HL-60 (cell line): ENCODE results near the gene C16orf90.

Source experiments
- DNase-seq, 2 experiments: peaks; one replicate each; pipeline ENCODE4 v3.0.0-alpha.2; 2010 to 2020; ENCODE audit warnings: low read depth in 1 of 2, low spot score in 1 of 2
- H3K27ac ChIP-seq: fragments of 250-450 bp; sonication (Bioruptor Pico); replicated peaks from 2 replicates; pipeline ENCODE4 v1.5.1; 2020; ENCODE audit warnings: mild to moderate bottlenecking, moderate library complexity
- H3K27me3 ChIP-seq: fragments of 250-450 bp; sonication (Bioruptor Pico); 2 replicates; pipeline ENCODE4 v1.5.1; 2021; ENCODE audit warnings: mild to moderate bottlenecking, moderate library complexity; ENCODE audit not compliant: insufficient read depth, poor library complexity, severe bottlenecking
- H3K4me3 ChIP-seq: replicated peaks from 2 replicates; pipeline ENCODE4 v1.5.1; 2011; ENCODE audit warnings: mild to moderate bottlenecking, control low read depth, low read length; ENCODE audit not compliant: insufficient read depth
- GABPA ChIP-seq: IDR thresholded peaks from 2 replicates; pipeline ENCODE4 v1.6.1; 2012; ENCODE audit warnings: low read depth
- POLR2AphosphoS5 ChIP-seq: IDR thresholded peaks from 2 replicates; pipeline ENCODE4 v1.6.1; 2012; ENCODE audit warnings: low read depth
- SPI1 ChIP-seq: IDR thresholded peaks from 2 replicates; pipeline ENCODE4 v1.6.1; 2012; ENCODE audit warnings: low read depth, mild to moderate bottlenecking, borderline replicate concordance
- TF ChIP-seq, protein P1 (sequence below): IDR thresholded peaks from 2 replicates; pipeline ENCODE4 v1.6.1; 2012; ENCODE audit warnings: low read depth; ENCODE audit not compliant: insufficient replicate concordance
- TF ChIP-seq, protein P2 (sequence below): IDR thresholded peaks from one replicate; pipeline ENCODE4 v1.5.1; 2011; ENCODE audit warnings: low read length, control low read depth, inconsistent platforms; ENCODE audit not compliant: insufficient read depth

C16orf90 gene

DNA sequence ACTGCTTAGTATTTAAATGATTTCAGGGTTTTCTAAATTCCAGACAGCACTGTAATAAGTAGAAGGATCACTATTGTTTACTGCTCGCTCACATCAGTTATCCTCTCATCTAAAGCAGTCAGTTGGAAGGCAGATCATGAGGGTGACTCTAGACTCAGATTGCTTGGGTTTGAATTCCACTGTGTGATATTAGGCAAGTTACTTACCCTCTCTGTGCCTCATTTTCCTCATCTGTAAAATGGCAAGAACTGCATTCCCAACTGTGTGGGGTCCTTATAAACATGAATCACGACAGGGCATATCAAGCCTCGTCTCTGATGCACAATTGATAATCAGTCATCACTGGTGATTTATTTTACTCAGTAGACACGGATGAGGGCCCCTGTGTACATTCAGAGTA, 20.6 kb upstream of the C16orf90 start:
- no peak overlapping the region for H3K27ac ChIP-seq
- no peak overlapping the region for H3K4me3 ChIP-seq
- no peaks in the 10 kb centered on the region for H3K27me3 ChIP-seq
- no peak for DNase-seq
- TF ChIP-seq GABPA (no peak), SPI1 (no peak), POLR2AphosphoS5 (no peak)
- TF ChIP-seq, protein P1, sequence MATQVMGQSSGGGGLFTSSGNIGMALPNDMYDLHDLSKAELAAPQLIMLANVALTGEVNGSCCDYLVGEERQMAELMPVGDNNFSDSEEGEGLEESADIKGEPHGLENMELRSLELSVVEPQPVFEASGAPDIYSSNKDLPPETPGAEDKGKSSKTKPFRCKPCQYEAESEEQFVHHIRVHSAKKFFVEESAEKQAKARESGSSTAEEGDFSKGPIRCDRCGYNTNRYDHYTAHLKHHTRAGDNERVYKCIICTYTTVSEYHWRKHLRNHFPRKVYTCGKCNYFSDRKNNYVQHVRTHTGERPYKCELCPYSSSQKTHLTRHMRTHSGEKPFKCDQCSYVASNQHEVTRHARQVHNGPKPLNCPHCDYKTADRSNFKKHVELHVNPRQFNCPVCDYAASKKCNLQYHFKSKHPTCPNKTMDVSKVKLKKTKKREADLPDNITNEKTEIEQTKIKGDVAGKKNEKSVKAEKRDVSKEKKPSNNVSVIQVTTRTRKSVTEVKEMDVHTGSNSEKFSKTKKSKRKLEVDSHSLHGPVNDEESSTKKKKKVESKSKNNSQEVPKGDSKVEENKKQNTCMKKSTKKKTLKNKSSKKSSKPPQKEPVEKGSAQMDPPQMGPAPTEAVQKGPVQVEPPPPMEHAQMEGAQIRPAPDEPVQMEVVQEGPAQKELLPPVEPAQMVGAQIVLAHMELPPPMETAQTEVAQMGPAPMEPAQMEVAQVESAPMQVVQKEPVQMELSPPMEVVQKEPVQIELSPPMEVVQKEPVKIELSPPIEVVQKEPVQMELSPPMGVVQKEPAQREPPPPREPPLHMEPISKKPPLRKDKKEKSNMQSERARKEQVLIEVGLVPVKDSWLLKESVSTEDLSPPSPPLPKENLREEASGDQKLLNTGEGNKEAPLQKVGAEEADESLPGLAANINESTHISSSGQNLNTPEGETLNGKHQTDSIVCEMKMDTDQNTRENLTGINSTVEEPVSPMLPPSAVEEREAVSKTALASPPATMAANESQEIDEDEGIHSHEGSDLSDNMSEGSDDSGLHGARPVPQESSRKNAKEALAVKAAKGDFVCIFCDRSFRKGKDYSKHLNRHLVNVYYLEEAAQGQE, result no peak
- TF ChIP-seq, protein P2, sequence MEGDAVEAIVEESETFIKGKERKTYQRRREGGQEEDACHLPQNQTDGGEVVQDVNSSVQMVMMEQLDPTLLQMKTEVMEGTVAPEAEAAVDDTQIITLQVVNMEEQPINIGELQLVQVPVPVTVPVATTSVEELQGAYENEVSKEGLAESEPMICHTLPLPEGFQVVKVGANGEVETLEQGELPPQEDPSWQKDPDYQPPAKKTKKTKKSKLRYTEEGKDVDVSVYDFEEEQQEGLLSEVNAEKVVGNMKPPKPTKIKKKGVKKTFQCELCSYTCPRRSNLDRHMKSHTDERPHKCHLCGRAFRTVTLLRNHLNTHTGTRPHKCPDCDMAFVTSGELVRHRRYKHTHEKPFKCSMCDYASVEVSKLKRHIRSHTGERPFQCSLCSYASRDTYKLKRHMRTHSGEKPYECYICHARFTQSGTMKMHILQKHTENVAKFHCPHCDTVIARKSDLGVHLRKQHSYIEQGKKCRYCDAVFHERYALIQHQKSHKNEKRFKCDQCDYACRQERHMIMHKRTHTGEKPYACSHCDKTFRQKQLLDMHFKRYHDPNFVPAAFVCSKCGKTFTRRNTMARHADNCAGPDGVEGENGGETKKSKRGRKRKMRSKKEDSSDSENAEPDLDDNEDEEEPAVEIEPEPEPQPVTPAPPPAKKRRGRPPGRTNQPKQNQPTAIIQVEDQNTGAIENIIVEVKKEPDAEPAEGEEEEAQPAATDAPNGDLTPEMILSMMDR, result no peak

DNA sequence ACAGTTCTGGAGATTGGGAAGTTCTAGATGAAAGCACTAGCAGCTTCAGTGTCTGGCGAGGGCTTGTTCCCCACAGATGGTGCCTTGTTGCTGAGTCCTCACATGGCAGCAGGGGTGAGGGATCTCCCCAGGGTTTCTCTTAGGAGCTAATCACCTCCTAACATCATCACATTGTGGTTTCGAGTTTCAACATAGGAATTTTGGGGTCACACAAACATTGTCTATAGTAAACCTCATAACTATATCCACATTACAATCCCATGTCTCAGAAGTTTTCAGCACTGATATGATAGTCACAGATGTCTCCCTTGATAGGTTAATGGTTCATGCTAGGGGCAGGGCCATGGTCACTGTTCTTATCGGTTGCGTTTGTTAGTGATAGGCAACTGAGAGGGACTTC, 19.3 kb upstream of the C16orf90 start:
- DNase-seq, result no peak
- no peak for TF ChIP-seq SPI1
- TF ChIP-seq, protein P1, result no peak
- no peak for TF ChIP-seq GABPA
- TF ChIP-seq, protein P2, result no peak
- TF ChIP-seq POLR2AphosphoS5, result no peak
- Histone ChIP-seq H3K4me3 (no peak overlapping the region), H3K27me3 (no peaks in the 10 kb centered on the region), H3K27ac (no peak overlapping the region)

DNA sequence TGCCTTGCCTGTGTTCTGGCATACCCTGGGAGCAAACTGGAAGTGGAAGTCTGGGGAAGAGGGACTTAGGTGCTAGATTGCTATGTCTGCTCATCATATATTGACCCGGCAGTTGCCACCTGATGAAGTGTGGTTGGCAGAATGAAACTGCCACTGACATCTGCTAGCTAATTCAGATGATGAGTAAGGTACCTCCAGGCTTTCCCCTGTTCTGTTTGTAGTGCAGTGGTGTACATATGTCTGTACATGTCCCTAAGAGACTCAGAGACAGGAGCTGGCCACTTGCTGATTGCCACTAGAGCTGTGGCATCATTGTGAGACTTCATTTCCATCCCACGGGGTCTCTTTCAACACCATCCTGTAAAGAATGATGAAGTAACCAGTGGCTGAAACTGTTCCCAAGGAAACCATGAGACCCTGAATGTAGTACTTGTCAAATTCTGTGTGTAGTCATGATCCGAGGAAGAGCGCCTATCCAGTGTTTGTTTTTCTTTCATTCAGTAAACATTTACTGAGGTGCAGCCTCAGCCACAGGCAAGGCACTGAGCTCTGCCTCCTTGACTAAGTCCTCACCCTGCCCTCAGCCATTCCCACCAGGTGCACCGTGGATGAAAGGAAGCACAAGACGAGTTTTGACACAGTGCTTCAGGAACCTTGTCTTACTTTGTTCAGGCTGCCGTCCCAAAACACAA, 18.7 kb upstream of the C16orf90 start:
- H3K27me3 ChIP-seq, result no peaks in the 10 kb centered on the region
- no peak overlapping the region for H3K27ac ChIP-seq
- no peak overlapping the region for H3K4me3 ChIP-seq
- TF ChIP-seq GABPA, result no peak
- TF ChIP-seq SPI1, result no peak
- no peak for DNase-seq

DNA sequence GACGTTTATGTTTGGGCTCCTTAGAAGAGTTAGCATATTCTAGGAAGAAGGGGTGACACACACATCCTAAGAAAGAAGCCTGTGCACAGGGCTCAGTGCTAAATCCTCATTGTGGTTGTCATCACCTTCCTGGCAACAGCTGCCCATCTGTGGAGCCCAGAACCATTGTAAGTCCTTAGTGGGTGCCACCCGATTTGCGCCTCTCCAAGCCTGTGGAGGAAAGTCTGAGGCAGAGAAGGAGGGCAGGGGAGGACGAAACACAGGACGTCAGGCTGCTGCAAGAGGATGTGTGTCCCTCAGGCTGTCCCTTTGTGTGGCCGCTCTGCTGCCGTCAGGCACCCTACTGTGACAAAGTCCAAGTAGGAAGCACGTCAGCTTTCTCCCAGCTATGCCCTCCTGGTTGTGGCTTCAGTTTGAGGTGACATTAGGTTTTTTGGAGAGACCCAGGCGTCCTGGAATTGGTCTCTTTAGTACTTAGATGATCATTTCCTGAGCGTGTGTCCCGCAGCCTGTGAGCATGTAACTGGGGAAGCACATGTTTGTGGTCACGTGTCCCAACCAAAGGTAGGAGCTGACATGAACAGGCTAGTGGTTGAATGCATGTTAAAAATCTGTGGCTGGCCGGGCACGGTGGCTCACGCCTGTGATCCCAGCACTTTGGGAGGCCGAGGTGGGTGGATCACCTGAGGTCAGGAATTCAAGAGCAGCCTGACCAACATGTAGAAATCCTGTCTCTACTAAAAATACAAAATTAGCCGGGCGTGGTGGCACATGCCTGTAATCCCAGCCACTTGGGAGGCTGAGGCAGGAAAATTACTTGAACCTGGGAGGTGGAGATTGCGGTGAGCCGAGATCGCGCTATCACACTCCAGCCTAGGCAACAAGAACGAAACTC, 16.2 kb upstream of the C16orf90 start:
- DNase-seq, result no peak
- Histone ChIP-seq H3K27me3 (no peaks in the 10 kb centered on the region), H3K27ac (no peak overlapping the region), H3K4me3 (no peak overlapping the region)
- TF ChIP-seq POLR2AphosphoS5 (no peak), GABPA (no peak), SPI1 (no peak)
- TF ChIP-seq, protein P1, result no peak
- TF ChIP-seq, protein P2, result no peak
